Activated naive CD8-positive, alpha-beta T cell treated with anti-CD3 and anti-CD28 coated beads, Interleukin-2, amount 50 U/mL, for 24 hours (primary cell): ENCODE measurements around the gene LRRC3C.

Experiments
- ATAC-seq: fragments of 150-1000 bp; cut with Tn5 transposase; one replicate; pipeline ENCODE4 v1.10.0; 2021
- DNase-seq: peaks from one replicate; pipeline ENCODE4 v3.0.0; 2021
- H3K27ac Mint-ChIP-seq: one replicate; pipeline ENCODE4 v1.8.0; 2021; ENCODE audit warnings: mild to moderate bottlenecking, mixed read lengths
- H3K27me3 Mint-ChIP-seq: one replicate; pipeline ENCODE4 v1.8.0; 2021; ENCODE audit warnings: mixed read lengths
- H3K36me3 Mint-ChIP-seq: one replicate; pipeline ENCODE4 v1.8.0; 2021; ENCODE audit warnings: low read depth, mixed read lengths
- H3K4me1 Mint-ChIP-seq: one replicate; pipeline ENCODE4 v1.8.0; 2021; ENCODE audit warnings: mixed read lengths
- H3K4me3 Mint-ChIP-seq: one replicate; pipeline ENCODE4 v1.8.0; 2021; ENCODE audit warnings: mild to moderate bottlenecking, moderate library complexity, mixed read lengths
- H3K9me3 Mint-ChIP-seq: one replicate; pipeline ENCODE4 v1.8.0; 2021; ENCODE audit warnings: mixed read lengths

Gene LRRC3C

DNA sequence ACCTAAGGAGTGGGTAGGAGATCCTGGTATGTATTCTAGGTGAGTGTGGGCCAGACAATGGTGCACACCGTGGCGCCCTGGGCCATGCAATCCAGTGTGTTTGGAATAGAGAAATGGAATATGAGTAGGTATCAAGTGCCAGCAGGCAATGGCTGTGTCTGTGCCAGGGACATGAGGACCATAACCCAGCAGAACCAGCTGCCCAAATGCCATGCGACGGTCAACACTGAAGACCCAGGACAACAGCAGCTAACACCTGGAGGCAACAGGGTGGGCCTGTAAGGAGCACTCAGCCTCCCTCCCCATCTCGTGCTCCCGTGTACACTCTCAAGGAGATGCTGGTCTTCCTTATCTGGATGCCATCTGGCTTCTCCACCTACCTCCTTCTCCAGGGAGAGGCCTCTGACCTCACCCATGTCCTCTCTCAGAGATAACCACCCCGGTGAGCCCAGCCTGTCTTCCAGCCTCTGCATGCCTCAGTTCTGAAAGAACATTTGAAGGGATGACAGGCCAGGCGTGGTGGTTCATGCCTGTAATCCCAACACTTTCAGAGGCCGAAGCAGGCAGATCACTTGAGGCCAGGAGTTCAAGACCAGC lies 8.3 kb upstream of the LRRC3C start:
- peaks cover 21% of the 10 kb centered on the region for H3K36me3 Mint-ChIP-seq
- no peaks in the 10 kb centered on the region for H3K27me3 Mint-ChIP-seq
- no peak for ATAC-seq
- no peak overlapping the region for H3K4me3 Mint-ChIP-seq
- no peaks in the 10 kb centered on the region for H3K9me3 Mint-ChIP-seq
- peaks cover 72% of the 10 kb centered on the region for H3K4me1 Mint-ChIP-seq
- no peak overlapping the region for H3K27ac Mint-ChIP-seq
- no peak for DNase-seq

DNA sequence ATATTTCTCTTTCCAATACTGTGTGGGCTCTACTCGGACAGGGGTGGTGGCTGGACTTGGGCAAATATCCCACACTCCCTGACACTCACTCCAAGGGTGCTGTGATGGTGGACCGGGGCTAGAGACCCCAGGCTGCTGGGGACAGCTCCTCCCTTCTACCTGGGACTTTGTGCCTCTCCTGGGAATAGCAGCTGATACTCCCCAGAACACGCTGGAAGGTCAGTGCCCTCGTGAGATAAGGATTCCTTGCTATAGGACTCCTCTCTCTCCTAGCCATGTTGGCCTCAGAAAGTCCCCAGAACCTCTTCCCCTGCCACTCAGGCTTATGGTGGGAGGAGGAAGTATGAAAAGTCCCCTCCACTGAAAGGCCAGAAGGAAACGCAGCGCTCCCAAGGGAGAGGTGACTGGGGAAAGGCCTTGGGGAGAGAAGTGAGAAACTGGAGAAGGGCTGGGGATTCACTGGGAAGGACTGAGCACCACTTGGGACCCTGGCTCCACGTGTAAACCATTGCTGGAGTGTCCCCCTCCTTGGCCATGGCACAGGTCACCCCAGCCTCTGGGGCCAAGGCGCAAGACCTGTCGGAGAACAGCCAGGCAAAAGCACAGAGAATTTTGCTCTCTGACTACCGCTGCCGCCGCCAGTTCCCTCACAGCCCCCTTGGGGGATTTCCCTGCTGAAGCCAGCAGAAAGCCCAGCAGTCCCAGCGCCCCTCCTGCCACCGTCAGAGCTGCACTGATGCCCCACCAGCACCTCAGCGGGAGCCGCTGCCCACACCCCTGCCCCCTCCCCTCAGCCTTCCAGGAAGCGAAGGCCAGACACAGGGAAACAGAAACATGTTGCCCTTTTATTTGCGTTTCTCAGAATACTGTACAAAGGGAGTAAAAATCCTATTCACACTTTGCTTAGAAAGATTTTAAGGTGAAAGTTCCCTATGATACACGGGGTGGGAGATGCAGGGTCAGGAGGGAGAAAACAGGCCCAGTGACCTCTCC lies 7.0 kb upstream of the LRRC3C start:
- peak overlapping the region; percentile 88 for H3K27ac Mint-ChIP-seq
- H3K9me3 Mint-ChIP-seq = no peaks in the 10 kb centered on the region
- peaks cover 82% of the 10 kb centered on the region for H3K4me1 Mint-ChIP-seq
- H3K27me3 Mint-ChIP-seq = no peaks in the 10 kb centered on the region
- ATAC-seq (peak; percentile 72), DNase-seq (peak; percentile 77)
- H3K36me3 Mint-ChIP-seq = peaks cover 19% of the 10 kb centered on the region
- peak overlapping the region; percentile 50 for H3K4me3 Mint-ChIP-seq

DNA sequence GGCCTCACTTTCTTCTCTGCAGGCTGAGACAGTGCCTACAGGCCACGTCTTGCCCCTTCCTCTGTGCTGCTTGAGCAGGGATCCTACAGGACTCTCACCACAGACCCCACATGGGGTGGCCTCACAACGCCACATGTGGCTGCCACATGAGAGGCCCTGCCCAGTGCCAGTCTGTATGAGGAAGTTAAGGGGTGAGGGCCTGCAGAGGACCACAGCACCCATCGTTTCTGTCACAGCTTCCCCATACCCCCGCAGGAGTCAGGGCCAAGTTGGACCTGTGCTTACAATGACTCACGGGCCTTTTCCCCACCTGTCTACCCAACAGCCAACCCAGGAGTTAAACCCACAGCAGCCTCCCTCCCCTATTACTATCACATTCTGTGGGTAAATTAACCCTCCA lies 6.2 kb upstream of the LRRC3C start:
- H3K4me3 Mint-ChIP-seq = peak overlapping the region; percentile 50
- H3K36me3 Mint-ChIP-seq = peaks cover 19% of the 10 kb centered on the region

GRCh38 chr17:39922006-39922405 lies 5.5 kb upstream of the LRRC3C start:
- Mint-ChIP-seq H3K4me3 (peak overlapping the region; percentile 50), H3K27ac (peak overlapping the region; percentile 88), H3K27me3 (no peaks in the 10 kb centered on the region), H3K36me3 (peaks cover 16% of the 10 kb centered on the region), H3K9me3 (no peaks in the 10 kb centered on the region), H3K4me1 (peaks cover 82% of the 10 kb centered on the region)
- no peak for ATAC-seq
- no peak for DNase-seq

More for the DNA sequence above, 6.2 kb upstream of the LRRC3C start:
- peak overlapping the region; percentile 88 for H3K27ac Mint-ChIP-seq
- ATAC-seq = peak; percentile 56
- peaks cover 85% of the 10 kb centered on the region for H3K4me1 Mint-ChIP-seq
- H3K27me3 Mint-ChIP-seq = no peaks in the 10 kb centered on the region
- DNase-seq = peak; percentile 53
- no peaks in the 10 kb centered on the region for H3K9me3 Mint-ChIP-seq

DNA sequence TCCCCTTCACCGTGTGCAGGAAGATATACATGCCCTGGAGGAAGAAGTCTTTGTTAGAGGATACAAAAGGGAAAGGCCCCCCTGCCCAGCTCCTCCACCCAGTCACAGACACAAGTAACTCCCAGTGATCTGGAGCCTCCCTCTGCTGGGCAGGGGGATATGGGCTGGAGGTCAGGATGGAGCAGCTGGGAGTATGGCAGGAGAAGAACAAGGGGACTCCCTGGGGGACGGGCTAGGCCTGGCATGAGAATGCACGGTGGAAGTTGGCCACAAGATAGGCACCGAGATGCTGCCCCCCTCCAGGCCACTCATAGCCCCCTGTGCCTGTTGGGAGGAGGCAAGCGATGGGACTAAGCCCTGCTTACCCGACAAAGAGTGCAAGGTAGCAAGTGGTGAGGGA lies 4.3 kb upstream of the LRRC3C start:
- Mint-ChIP-seq H3K9me3 (no peaks in the 10 kb centered on the region), H3K4me1 (peaks cover 86% of the 10 kb centered on the region), H3K36me3 (peaks cover 15% of the 10 kb centered on the region), H3K27ac (peak overlapping the region; percentile 88), H3K27me3 (no peaks in the 10 kb centered on the region), H3K4me3 (no peak overlapping the region)
- ATAC-seq = no peak
- DNase-seq = no peak

- peak overlapping the region; percentile 88 for H3K27ac Mint-ChIP-seq
- ATAC-seq (no peak), DNase-seq (no peak)
- peaks cover 12% of the 10 kb centered on the region for H3K36me3 Mint-ChIP-seq
- no peaks in the 10 kb centered on the region for H3K27me3 Mint-ChIP-seq
- H3K4me1 Mint-ChIP-seq = peaks cover 87% of the 10 kb centered on the region
- peak overlapping the region; percentile 93 for H3K4me3 Mint-ChIP-seq
- no peaks in the 10 kb centered on the region for H3K9me3 Mint-ChIP-seq
Observed at GRCh38 chr17:39923836-39924690, 3.5 kb upstream of the LRRC3C start.

- H3K4me1 Mint-ChIP-seq = peaks cover 89% of the 10 kb centered on the region
- H3K4me3 Mint-ChIP-seq = peak overlapping the region; percentile 93
- H3K9me3 Mint-ChIP-seq = no peaks in the 10 kb centered on the region
- peaks cover 8% of the 10 kb centered on the region for H3K36me3 Mint-ChIP-seq
- no peak for DNase-seq
- no peaks in the 10 kb centered on the region for H3K27me3 Mint-ChIP-seq
- no peak for ATAC-seq
- H3K27ac Mint-ChIP-seq = peak overlapping the region; percentile 88
Observed at GRCh38 chr17:39924691-39925055, 2.9 kb upstream of the LRRC3C start.

GRCh38 chr17:39925282-39926134 lies 2.0 kb upstream of the LRRC3C start:
- H3K27ac Mint-ChIP-seq = peak overlapping the region; percentile 88
- no peaks in the 10 kb centered on the region for H3K27me3 Mint-ChIP-seq
- no peak for ATAC-seq
- DNase-seq = no peak
- peaks cover 4% of the 10 kb centered on the region for H3K36me3 Mint-ChIP-seq
- peak overlapping the region; percentile 93 for H3K4me3 Mint-ChIP-seq
- H3K4me1 Mint-ChIP-seq = peaks cover 83% of the 10 kb centered on the region
- no peaks in the 10 kb centered on the region for H3K9me3 Mint-ChIP-seq

- ATAC-seq = no peak
- Mint-ChIP-seq H3K9me3 (no peaks in the 10 kb centered on the region), H3K4me1 (peaks cover 77% of the 10 kb centered on the region), H3K36me3 (peaks cover 4% of the 10 kb centered on the region), H3K4me3 (peak overlapping the region; percentile 93), H3K27ac (peak overlapping the region; percentile 88), H3K27me3 (no peaks in the 10 kb centered on the region)
- DNase-seq = no peak
Observed at GRCh38 chr17:39926135-39926587, 1.4 kb upstream of the LRRC3C start.

DNA sequence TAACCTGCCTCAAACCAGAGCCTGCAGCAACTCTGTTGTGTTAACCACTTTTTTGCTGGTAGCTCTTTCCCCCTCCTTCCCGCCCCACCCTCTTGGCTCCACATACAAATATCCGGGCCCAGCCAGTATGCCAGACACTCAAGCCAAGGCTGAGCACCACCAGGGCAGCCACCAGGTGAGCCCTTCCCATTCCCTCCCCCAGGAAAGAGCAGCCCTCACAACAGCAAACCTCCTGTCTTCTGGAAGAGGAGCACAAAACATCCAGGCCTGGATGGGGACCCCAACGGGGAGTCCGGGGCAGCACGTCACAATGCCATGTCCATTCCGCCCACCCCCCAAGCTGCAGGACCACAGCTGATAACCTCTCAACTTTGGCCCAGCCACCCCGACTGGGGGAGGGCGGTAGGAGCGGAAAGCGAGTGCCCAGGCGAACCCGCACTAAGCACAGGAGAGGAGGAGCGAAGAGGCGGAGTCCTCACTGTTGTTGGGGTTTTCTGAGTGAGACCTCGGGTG lies 888 bp upstream of the LRRC3C start:
- Mint-ChIP-seq H3K36me3 (peaks cover 4% of the 10 kb centered on the region), H3K4me3 (peak overlapping the region; percentile 93), H3K27me3 (no peaks in the 10 kb centered on the region), H3K9me3 (no peaks in the 10 kb centered on the region), H3K27ac (peak overlapping the region; percentile 88), H3K4me1 (peaks cover 72% of the 10 kb centered on the region)
- ATAC-seq = peak; percentile 42
- peak; percentile 60 for DNase-seq

GRCh38 chr17:39927929-39928857 lies 661 bp downstream of the LRRC3C start:
- Mint-ChIP-seq H3K27ac (peak overlapping the region; percentile 92), H3K27me3 (no peaks in the 10 kb centered on the region), H3K4me3 (peak overlapping the region; percentile 93), H3K36me3 (no peaks in the 10 kb centered on the region), H3K4me1 (peaks cover 57% of the 10 kb centered on the region), H3K9me3 (no peaks in the 10 kb centered on the region)
- no peak for ATAC-seq
- no peak for DNase-seq

GRCh38 chr17:39928858-39929645 lies 1.5 kb downstream of the LRRC3C start:
- Mint-ChIP-seq H3K36me3 (no peaks in the 10 kb centered on the region), H3K4me3 (peak overlapping the region; percentile 65), H3K4me1 (peaks cover 49% of the 10 kb centered on the region), H3K27me3 (no peaks in the 10 kb centered on the region), H3K27ac (peak overlapping the region; percentile 71), H3K9me3 (no peaks in the 10 kb centered on the region)
- ATAC-seq = peak; percentile 11
- DNase-seq = no peak
